ENCODE data around the gene FFAR3.
"Not testable (repeated sequence)": the region's sequence is repeated elsewhere in the genome, so short reads cannot be mapped to it uniquely, and the experiment has no call there.

Gene FFAR3

GRCh38 chr19:35354898-35355297 is 3.4 kb upstream of the FFAR3 start:
- no peak for DNase-seq (ENCODE audit: low read depth)
- no peak overlapping the region for H3K4me3 ChIP-seq (ENCODE audit: control insufficient read depth, low read depth, low read length)
- TF ChIP-seq CTCF (conservative IDR thresholded peaks at IDR 0.05; ENCODE audit: control insufficient read depth, insufficient read depth, low read depth, low read length): no peak

- no peak for TF ChIP-seq CTCF (conservative IDR thresholded peaks at IDR 0.05; ENCODE audit: control insufficient read depth, insufficient read depth, low read depth, low read length)
- no peak overlapping the region for H3K4me3 ChIP-seq (ENCODE audit: control insufficient read depth, low read depth, low read length)
- no peak for DNase-seq (ENCODE audit: low read depth)
Measured at GRCh38 chr19:35355791-35356460, 2.3 kb upstream of the FFAR3 start.

- not testable (repeated sequence) for H3K4me3 ChIP-seq (ENCODE audit: control insufficient read depth, low read depth, low read length); DNase-seq (ENCODE audit: low read depth)
Measured at GRCh38 chr19:35358834-35359233, 574 bp downstream of the FFAR3 start.

GRCh38 chr19:35359395-35359794 is 1.1 kb downstream of the FFAR3 start:
- not testable (repeated sequence) for DNase-seq (ENCODE audit: low read depth); H3K4me3 ChIP-seq (ENCODE audit: control insufficient read depth, low read depth, low read length)

GRCh38 chr19:35360081-35360480 is 1.8 kb downstream of the FFAR3 start:
- not testable (repeated sequence) for DNase-seq (ENCODE audit: low read depth); H3K4me3 ChIP-seq (ENCODE audit: control insufficient read depth, low read depth, low read length)

GRCh38 chr19:35360880-35361420 is 2.7 kb downstream of the FFAR3 start:
- no peak for DNase-seq (ENCODE audit: low read depth)
- H3K4me3 ChIP-seq (ENCODE audit: control insufficient read depth, low read depth, low read length): no peak overlapping the region
- no peak for TF ChIP-seq CTCF (conservative IDR thresholded peaks at IDR 0.05; ENCODE audit: control insufficient read depth, insufficient read depth, low read depth, low read length)

GRCh38 chr19:35362261-35363000 is 4.2 kb downstream of the FFAR3 start:
- DNase-seq (ENCODE audit: low read depth): no peak
- H3K4me3 ChIP-seq (ENCODE audit: control insufficient read depth, low read depth, low read length): no peak overlapping the region
- TF ChIP-seq CTCF (conservative IDR thresholded peaks at IDR 0.05; ENCODE audit: control insufficient read depth, insufficient read depth, low read depth, low read length): no peak

- no peak overlapping the region for H3K4me3 ChIP-seq (ENCODE audit: control insufficient read depth, low read depth, low read length)
- no peak for DNase-seq (ENCODE audit: low read depth)
- no peak for TF ChIP-seq CTCF (conservative IDR thresholded peaks at IDR 0.05; ENCODE audit: control insufficient read depth, insufficient read depth, low read depth, low read length)
Measured at GRCh38 chr19:35363001-35363590, 4.8 kb downstream of the FFAR3 start.

Measured in fibroblast of mammary gland (primary cell).